Embryonic facial prominence (tissue), 1 donor: ENCODE results near the gene HSPA12A.

Source experiments
- DNase-seq: peaks from one replicate; pipeline ENCODE4 v3.0.0-alpha.2; 2016; ENCODE audit errors: extremely low spot score

The HSPA12A gene

GRCh38 chr10:116629340-116629739 is 113.0 kb downstream of the HSPA12A start:
- no peak for DNase-seq

GRCh38 chr10:116627386-116627933 is 114.9 kb downstream of the HSPA12A start:
- DNase-seq: no peak

GRCh38 chr10:116626815-116627214 is 115.6 kb downstream of the HSPA12A start:
- DNase-seq: no peak

GRCh38 chr10:116625845-116626244 is 116.5 kb downstream of the HSPA12A start:
- no peak for DNase-seq

- DNase-seq: no peak
These were observed 120.3 kb downstream of the HSPA12A start for GRCh38 chr10:116621934-116622655.

- DNase-seq: no peak
These were observed 120.9 kb downstream of the HSPA12A start for GRCh38 chr10:116621476-116621875.
